AG04450 (cell line): ENCODE measurements around the gene CHRNB4. TPM values are rescaled to one million over a fixed set of nuclear protein-coding genes. Genes with fewer than 3 reads are reported as not detected.

Experiments
- CTCF ChIA-PET: fragments of 300-600, 350-600 bp; formaldehyde crosslinking; extraction: SDS; loops from one replicate; lab custom pipeline; 2022; ENCODE audit warnings: antibody characterized with exemption, inconsistent platforms; lab: Charles Lee
- POLR2A ChIA-PET: fragments of 350-600 bp; formaldehyde crosslinking; extraction: SDS; loops from one replicate; lab custom pipeline; 2021; ENCODE audit warnings: antibody characterized with exemption, inconsistent platforms; lab: Yijun Ruan, JAX
- DNase-seq: peaks from one replicate; pipeline ENCODE4 v3.0.0-alpha.2; 2011; ENCODE audit warnings: low read depth, low spot score
- H3K27ac ChIP-seq: one replicate; pipeline ENCODE4 v1.5.1; 2012; ENCODE audit warnings: low read depth, low read length, control low read depth
- H3K27me3 ChIP-seq: one replicate; pipeline ENCODE4 v1.6.0; 2012; ENCODE audit warnings: low read length; ENCODE audit not compliant: control insufficient read depth, insufficient read depth
- H3K4me3 ChIP-seq: 2 replicates; pipeline ENCODE4 v1.5.1; 2011; ENCODE audit warnings: mild to moderate bottlenecking, low read depth, low read length, control low read depth
- H3K9me3 ChIP-seq: 2 replicates; pipeline ENCODE4 v1.5.1; 2012; ENCODE audit warnings: low read length; ENCODE audit not compliant: control insufficient read depth, insufficient read depth
- polyA plus RNA-seq: library from polyadenylated mRNA; depleted of rRNA; stranded (reverse); fragments of >200 nt; gene quantifications from 2 replicates; pipeline ENCODE4 v1.2.3, GENCODE V29; 2011
- TF ChIP-seq, protein P1 (sequence below): IDR thresholded peaks from 2 replicates; pipeline ENCODE4 v1.5.1; 2011; ENCODE audit warnings: low read depth, low read length, control low read depth, inconsistent platforms

The CHRNB4 gene
- polyA plus RNA-seq, 1 experiment: not detected

DNA sequence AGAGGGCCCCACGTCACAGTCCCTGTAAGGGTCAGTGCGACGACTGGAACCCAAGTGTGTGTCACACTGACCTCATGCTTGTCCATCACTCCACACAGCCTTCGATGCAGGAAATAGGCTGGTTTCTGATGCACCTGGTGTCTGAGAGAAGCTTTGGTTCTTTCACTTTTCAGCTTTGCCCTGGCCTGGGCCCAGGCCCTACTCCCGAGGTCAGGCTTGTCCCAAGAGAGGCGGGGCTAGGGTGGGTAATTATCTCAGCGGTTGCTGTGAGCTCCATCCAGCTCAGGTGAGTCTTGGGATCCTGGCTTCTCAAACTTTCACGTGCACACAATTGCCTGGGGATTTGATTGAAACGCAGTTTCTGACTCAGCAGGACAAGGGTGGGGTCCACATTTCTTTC lies 19.6 kb upstream of the CHRNB4 start:
- H3K27me3 ChIP-seq: peaks cover 10% of the 10 kb centered on the region
- H3K9me3 ChIP-seq: no peaks in the 10 kb centered on the region; the same call in 1 of the 2 replicates
- no peak overlapping the region for H3K27ac ChIP-seq
- no peak overlapping the region for H3K4me3 ChIP-seq
- no peak for DNase-seq
- POLR2A ChIA-PET: no interaction called here
- TF ChIP-seq, protein P1, sequence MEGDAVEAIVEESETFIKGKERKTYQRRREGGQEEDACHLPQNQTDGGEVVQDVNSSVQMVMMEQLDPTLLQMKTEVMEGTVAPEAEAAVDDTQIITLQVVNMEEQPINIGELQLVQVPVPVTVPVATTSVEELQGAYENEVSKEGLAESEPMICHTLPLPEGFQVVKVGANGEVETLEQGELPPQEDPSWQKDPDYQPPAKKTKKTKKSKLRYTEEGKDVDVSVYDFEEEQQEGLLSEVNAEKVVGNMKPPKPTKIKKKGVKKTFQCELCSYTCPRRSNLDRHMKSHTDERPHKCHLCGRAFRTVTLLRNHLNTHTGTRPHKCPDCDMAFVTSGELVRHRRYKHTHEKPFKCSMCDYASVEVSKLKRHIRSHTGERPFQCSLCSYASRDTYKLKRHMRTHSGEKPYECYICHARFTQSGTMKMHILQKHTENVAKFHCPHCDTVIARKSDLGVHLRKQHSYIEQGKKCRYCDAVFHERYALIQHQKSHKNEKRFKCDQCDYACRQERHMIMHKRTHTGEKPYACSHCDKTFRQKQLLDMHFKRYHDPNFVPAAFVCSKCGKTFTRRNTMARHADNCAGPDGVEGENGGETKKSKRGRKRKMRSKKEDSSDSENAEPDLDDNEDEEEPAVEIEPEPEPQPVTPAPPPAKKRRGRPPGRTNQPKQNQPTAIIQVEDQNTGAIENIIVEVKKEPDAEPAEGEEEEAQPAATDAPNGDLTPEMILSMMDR: no peak
- CTCF ChIA-PET: no interaction called here

DNA sequence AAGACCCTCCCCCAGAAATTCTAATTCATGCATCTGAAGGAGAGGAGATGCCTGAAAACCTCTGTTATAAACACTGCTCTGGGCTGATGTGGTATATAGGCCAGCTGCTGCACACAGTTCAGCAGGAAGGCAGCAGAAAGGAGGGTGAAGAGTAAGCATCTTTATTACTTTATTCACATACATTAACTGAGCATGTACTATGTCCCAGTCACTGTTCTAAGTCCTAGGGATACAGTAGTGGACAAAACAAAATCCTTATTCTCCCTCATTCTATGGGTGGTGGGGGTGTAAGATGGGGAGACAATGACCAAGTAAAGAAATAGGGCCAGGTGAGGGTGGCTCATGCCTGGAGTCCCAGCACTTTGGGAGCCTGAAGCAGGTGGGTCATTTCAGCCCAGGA lies 17.8 kb upstream of the CHRNB4 start:
- DNase-seq: no peak
- Histone ChIP-seq H3K9me3 (no peaks in the 10 kb centered on the region; the same call in 1 of the 2 replicates), H3K4me3 (no peak overlapping the region), H3K27ac (no peak overlapping the region), H3K27me3 (peaks cover 11% of the 10 kb centered on the region)
- TF ChIP-seq, protein P1: no peak
- POLR2A ChIA-PET: no interaction called here
- CTCF ChIA-PET: no interaction called here

DNA sequence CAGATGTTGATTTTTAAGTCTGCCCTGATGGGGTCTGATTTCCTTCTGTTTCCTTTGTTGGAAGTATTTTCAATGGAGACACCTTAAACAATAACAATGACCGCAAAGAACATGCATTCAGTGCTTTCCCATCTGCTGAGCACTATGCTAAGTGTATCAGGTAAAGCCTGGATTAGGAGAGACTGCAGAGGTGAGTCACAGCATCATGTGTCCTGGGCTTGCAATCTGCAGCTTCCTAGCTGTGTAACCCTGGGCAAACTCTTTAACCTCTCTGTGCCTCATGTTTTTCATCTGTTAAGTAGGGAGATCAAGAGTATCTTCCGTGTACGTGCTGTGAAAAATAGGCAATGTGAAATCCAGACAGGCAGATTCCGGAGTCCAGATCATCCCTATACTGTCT lies 13.3 kb upstream of the CHRNB4 start:
- Histone ChIP-seq H3K27me3 (peaks cover 8% of the 10 kb centered on the region), H3K9me3 (no peaks in the 10 kb centered on the region), H3K4me3 (no peak overlapping the region), H3K27ac (no peak overlapping the region)
- POLR2A ChIA-PET: no interaction called here
- TF ChIP-seq, protein P1: no peak
- CTCF ChIA-PET: no interaction called here
- DNase-seq: no peak

DNA sequence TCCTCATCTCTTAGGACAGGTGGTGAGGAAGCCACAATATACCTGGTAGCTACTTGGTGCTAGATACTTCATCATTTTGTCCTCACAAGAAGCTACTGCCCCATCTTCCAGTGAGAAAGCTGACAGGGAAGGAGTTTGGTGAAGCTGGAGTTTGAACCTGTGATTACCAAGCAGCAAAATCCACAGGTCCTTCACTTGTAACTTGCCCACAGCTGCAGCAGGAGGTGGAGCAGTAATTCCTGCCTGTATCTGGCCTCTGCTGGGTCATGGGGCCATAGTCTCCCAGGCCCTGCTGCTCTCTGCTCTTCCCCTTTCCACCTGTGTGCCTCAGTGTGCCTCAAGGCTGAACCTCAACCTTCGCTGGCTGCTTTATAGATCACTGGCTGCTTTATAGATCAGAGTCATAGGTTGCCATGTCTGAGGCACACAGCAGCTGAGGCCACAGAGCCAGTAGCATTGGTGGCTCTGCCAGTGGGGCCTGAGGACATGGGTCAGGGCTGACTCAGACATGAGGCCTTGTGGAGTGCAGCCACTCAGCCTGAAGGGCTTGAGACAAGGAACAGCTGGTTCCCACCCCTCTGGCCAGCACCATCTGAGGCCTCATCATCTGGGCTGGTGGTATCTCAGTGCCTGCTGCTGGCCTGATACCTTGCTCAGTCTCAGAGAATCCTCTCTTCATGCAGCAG lies 11.1 kb upstream of the CHRNB4 start:
- POLR2A ChIA-PET: no interaction called here
- TF ChIP-seq, protein P1: no peak
- CTCF ChIA-PET: interaction anchor here (1.4 kb wide), 1 partner anchor 13 kb away, joined by 6 read pairs; no protein-coding TSS in a partner anchor
- Histone ChIP-seq H3K27ac (no peak overlapping the region), H3K27me3 (peaks cover 7% of the 10 kb centered on the region), H3K4me3 (no peak overlapping the region), H3K9me3 (no peaks in the 10 kb centered on the region)
- no peak for DNase-seq

DNA sequence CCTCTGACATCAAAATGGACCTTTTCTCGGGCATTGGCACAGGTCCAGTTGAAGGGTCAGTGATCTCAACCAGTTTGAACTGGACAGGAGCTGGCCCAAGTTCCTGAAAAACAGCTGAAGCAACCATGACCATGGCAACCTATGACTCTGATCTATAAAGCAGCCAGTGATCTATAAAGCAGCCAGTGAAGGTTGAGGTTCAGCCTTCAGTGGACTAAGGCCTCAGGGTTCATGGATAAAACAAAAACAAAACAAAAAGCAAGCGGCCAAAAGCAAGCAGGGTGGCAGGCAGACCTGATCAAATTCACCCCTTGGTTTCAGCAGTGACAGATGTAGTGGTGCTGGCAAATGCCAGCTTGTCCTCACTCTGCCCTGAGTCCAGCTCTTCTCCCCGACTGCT lies 10.0 kb upstream of the CHRNB4 start:
- ChIA-PET POLR2A (no interaction called here), CTCF (interaction anchor here (1.4 kb wide), 1 partner anchor 12 kb away, joined by 6 read pairs; no protein-coding TSS in a partner anchor)
- Histone ChIP-seq H3K9me3 (no peaks in the 10 kb centered on the region), H3K4me3 (no peak overlapping the region), H3K27ac (no peak overlapping the region), H3K27me3 (peaks cover 6% of the 10 kb centered on the region)
- TF ChIP-seq, protein P1: no peak
- DNase-seq: no peak
